K562 (cell line): ENCODE results near the gene ILK. TPM values are rescaled to one million over a fixed set of nuclear protein-coding genes. Genes with fewer than 3 reads are reported as not detected.

ENCODE experiments used
- CEBPZ ChIP-seq: fragments of 150-350 bp; IDR thresholded peaks from 2 replicates; pipeline ENCODE4 v1.6.1; 2014; ENCODE audit warnings: low read depth, mild to moderate bottlenecking, low read length, borderline replicate concordance
- MAFF ChIP-seq: IDR thresholded peaks from 2 replicates; pipeline ENCODE4 v1.6.1; 2012; ENCODE audit warnings: low read length, improper control_type of control experiment
- MBD1 ChIP-seq: fragments of 250-450 bp; sonication (Bioruptor Pico); IDR thresholded peaks from 2 replicates; pipeline ENCODE4 v1.8.0; 2022; ENCODE audit warnings: inconsistent platforms
- MED1 ChIP-seq: sonication (generic); formaldehyde crosslinking; IDR thresholded peaks from 2 replicates; pipeline ENCODE4 v1.8.1; 2023; ENCODE audit warnings: missing genetic modification reagents, borderline replicate concordance
- NFIX ChIP-seq: fragments of 250-450 bp; sonication (Bioruptor Pico); IDR thresholded peaks from 2 replicates; pipeline ENCODE4 v1.4.0; 2020; ENCODE audit warnings: low read depth, mild to moderate bottlenecking, moderate library complexity
- OTX1 ChIP-seq: fragments of 450-650 bp; formaldehyde crosslinking; IDR thresholded peaks from 2 replicates; pipeline ENCODE4 v1.4.0; 2022; ENCODE audit warnings: mild to moderate bottlenecking
- PKNOX1 ChIP-seq: fragments of 450-650 bp; IDR thresholded peaks from 2 replicates; pipeline ENCODE4 v1.6.1; 2016
- SAFB ChIP-seq: fragments of 200-400 bp; formaldehyde crosslinking; IDR thresholded peaks from 2 replicates; pipeline ENCODE4 v1.6.1; 2017; ENCODE audit warnings: low read depth, low read length, borderline replicate concordance
- SPI1 ChIP-seq: IDR thresholded peaks from 2 replicates; pipeline ENCODE4 v1.6.1; 2011; ENCODE audit warnings: low read depth, low read length, control low read depth, borderline replicate concordance
- TRIM24 ChIP-seq, 2 experiments: fragments of 450-650 bp; IDR thresholded peaks; 2 replicates each; pipeline ENCODE4 v1.6.1; 2016
- ZNF12 ChIP-seq: sonication (generic); formaldehyde crosslinking; IDR thresholded peaks from 2 replicates; pipeline ENCODE4 v1.4.0; 2020; ENCODE audit warnings: mild to moderate bottlenecking, missing genetic modification reagents
- ZNF253 ChIP-seq: fragments of 250-450 bp; sonication (Bioruptor Pico); conservative IDR thresholded peaks from 2 replicates; pipeline ENCODE4 v1.6.1; 2021; ENCODE audit warnings: mild to moderate bottlenecking
- polyA plus RNA-seq, 8 experiments: library from polyadenylated mRNA; depleted of rRNA in 4 of 8; stranded (reverse) in 5 of 8; unstranded in 3 of 8; fragments of >200 nt; fragmentation: Nextera tagmentation in 2 of 8; fragmentation: Illumina TruSeq in 1 of 8; extraction: Ambion mirVana in 2 of 8; extraction: Trizol in 1 of 8; gene quantifications; 2 replicates each; pipeline versions ENCODE4 v1.2.1 to v1.2.3, GENCODE V29; 2011 to 2014; ENCODE audit warnings: inconsistent platforms in 1 of 8, missing spikeins in 1 of 8
- total RNA-seq, 7 experiments: library from RNA; depleted of rRNA in 6 of 7; stranded (reverse); fragments of >200 nt in 6 of 7; fragmentation: Illumina TruSeq in 2 of 7; extraction: Trizol in 2 of 7; gene quantifications; 2 replicates each; pipeline versions ENCODE4 v1.2.1 to v1.2.3, GENCODE V29; 2011 to 2021; ENCODE audit warnings: low replicate concordance in 1 of 7
- TF ChIP-seq, protein P1 (sequence below): fragments of 450-650 bp; IDR thresholded peaks from 2 replicates; pipeline ENCODE4 v1.6.1; 2014; ENCODE audit warnings: low read depth, mild to moderate bottlenecking, moderate library complexity, borderline replicate concordance
- TF ChIP-seq, protein P2 (sequence below): sonication (generic); formaldehyde crosslinking; IDR thresholded peaks from 2 replicates; pipeline ENCODE4 v1.8.0; 2023; ENCODE audit warnings: mild to moderate bottlenecking, missing genetic modification reagents

ILK gene
- total and polyA plus RNA-seq, 9 of the 15 experiments (the other 6 are each of a cell fraction or from before 2014, with no cell fraction given) = 43.3 to 95.9 (median 58.9) TPM

DNA sequence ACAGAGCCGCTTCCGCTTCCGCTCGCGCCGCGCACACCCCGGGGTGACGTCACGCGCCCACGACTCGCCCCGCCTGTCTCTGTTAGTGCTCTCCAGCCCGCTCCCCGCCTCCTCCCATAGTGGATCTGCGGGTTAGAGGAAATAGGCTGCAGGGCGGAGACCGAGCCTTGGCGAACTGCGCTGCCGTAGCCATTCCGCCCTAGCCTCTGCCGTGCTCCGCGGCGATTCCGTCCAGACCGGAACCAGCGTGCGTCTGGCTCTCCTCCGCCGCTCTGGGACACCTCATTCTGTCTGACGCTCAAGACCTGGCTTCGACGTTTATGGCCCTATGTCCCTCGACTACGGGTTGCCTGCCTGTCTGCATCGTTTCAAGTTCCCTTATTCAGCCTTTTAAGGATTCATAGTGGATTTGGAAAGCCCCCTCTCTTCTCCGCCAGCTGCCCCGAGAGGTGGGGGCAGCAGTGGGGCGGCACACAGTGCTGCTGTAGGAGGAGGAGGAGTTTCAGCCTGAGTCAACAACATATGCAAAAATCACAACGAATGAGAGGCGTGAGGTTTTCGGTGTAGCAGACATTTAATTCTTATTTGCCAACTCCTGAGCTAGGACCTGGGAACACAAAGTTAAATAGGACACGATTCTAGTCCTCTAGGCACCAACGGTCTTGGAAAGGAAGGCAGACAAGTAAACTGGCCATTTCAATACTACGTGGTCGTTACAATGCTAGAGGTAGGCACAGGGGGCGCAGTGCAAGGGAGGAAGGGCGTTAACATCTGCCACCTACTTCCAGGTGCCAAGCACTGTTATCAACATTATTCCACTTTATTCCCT lies 8.9 kb downstream of the ILK start, which contains the start of gene TAF10 (continued):
- TF ChIP-seq NFIX (no peak), ZNF12 (peak; percentile 86; the same call in 1 of the 2 replicates), PKNOX1 (peak; percentile 27), CEBPZ (no peak), MED1 (CRISPR knock-in tag) (no peak), MBD1 (CRISPR knock-in tag) (no peak), TRIM24 (IDR thresholded peaks at IDR 0.05) (peak in 1 of 2 experiments; percentile 41; a peak in 1 of 4 replicates), OTX1 (CRISPR knock-in tag) (peak; percentile 89; the same call in 1 of the 2 replicates), MAFF (no peak), ZNF253 (no peak), SAFB (no peak), SPI1 (peak; percentile 54; the same call in 1 of the 2 replicates)
- TF ChIP-seq, protein P1, sequence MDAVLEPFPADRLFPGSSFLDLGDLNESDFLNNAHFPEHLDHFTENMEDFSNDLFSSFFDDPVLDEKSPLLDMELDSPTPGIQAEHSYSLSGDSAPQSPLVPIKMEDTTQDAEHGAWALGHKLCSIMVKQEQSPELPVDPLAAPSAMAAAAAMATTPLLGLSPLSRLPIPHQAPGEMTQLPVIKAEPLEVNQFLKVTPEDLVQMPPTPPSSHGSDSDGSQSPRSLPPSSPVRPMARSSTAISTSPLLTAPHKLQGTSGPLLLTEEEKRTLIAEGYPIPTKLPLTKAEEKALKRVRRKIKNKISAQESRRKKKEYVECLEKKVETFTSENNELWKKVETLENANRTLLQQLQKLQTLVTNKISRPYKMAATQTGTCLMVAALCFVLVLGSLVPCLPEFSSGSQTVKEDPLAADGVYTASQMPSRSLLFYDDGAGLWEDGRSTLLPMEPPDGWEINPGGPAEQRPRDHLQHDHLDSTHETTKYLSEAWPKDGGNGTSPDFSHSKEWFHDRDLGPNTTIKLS = no peak; the same call in 1 of the 2 replicates
- TF ChIP-seq, protein P2, sequence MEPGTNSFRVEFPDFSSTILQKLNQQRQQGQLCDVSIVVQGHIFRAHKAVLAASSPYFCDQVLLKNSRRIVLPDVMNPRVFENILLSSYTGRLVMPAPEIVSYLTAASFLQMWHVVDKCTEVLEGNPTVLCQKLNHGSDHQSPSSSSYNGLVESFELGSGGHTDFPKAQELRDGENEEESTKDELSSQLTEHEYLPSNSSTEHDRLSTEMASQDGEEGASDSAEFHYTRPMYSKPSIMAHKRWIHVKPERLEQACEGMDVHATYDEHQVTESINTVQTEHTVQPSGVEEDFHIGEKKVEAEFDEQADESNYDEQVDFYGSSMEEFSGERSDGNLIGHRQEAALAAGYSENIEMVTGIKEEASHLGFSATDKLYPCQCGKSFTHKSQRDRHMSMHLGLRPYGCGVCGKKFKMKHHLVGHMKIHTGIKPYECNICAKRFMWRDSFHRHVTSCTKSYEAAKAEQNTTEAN = peak; percentile 83; the same call in 1 of the 2 replicates
